Endothelial cell of umbilical vein (primary cell): ENCODE measurements around the gene ZNF101.

Experiments
- EZH2 ChIP-seq: IDR thresholded peaks from 2 replicates; pipeline ENCODE4 v1.6.1; 2012; ENCODE audit warnings: borderline replicate concordance, low read depth, mild to moderate bottlenecking, moderate library complexity, low read length, inconsistent platforms; ENCODE audit not compliant: severe bottlenecking
- GATA2 ChIP-seq: IDR thresholded peaks from 2 replicates; pipeline ENCODE4 v1.7.0; 2011; ENCODE audit warnings: low read depth, mild to moderate bottlenecking, moderate library complexity, mixed read lengths, low read length; ENCODE audit not compliant: insufficient read length, insufficient read depth
- JUN ChIP-seq: IDR thresholded peaks from 2 replicates; pipeline ENCODE4 v1.6.1; 2011; ENCODE audit warnings: borderline replicate concordance, low read depth; ENCODE audit not compliant: insufficient read length, insufficient read depth
- MYC ChIP-seq: IDR thresholded peaks from one replicate; pipeline ENCODE4 v1.6.1; 2011; ENCODE audit warnings: mild to moderate bottlenecking, low read depth, low read length
- POLR2A ChIP-seq: IDR thresholded peaks from 2 replicates; pipeline ENCODE4 v1.6.1; 2012; ENCODE audit warnings: low read depth, mild to moderate bottlenecking, control low read depth, low read length
- POLR2AphosphoS5 ChIP-seq: IDR thresholded peaks from 2 replicates; pipeline ENCODE4 v1.6.1; 2012; ENCODE audit warnings: low read depth, mild to moderate bottlenecking, control low read depth, low read length, moderate library complexity; ENCODE audit not compliant: insufficient read depth
- TF ChIP-seq, protein P1 (sequence below): IDR thresholded peaks from 2 replicates; pipeline ENCODE4 v1.6.1; 2011; ENCODE audit not compliant: insufficient read depth, insufficient read length
- TF ChIP-seq, protein P2 (sequence below), 2 donors: IDR thresholded peaks; 1 replicate in 1 of 2; 2 replicates in 1 of 2; pipeline ENCODE4 v1.5.1; 2011; ENCODE audit warnings: low read length in 2 of 2, mild to moderate bottlenecking in 2 of 2, moderate library complexity in 2 of 2, control low read depth in 1 of 2, inconsistent platforms in 1 of 2, low read depth in 1 of 2; ENCODE audit not compliant: insufficient read depth in 1 of 2; ENCODE audit errors: extremely low read depth in 1 of 2

DNA sequence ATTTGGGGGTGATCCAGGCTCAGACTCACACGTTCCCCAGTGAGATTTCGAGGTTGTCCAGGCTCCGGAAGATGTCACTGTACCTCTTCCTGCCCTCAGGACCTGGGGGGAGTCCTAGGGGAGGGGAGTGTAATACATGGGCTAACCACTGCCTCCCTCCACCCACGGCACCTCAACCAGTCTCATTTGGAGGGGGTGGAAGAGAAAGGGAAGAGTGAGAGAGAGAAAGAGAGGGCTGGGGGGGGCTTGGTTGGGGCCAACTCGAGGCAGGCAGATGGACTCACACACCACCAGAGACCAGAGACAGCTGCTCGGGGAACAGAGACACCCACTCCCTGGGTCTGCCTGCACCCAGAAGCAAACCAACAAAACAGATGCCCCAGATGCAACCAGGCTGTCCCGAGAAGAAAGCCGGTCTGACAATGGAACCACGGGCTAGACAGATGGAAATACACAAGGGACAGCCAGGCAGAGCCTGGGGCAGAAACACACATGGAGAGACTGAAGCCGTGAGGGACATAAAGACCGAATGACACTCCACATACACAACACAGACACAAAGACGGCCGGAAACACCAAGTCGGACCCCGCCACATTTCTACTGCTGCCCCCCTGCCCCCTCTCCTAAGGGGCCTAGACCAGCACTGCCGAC is 26.0 kb upstream of the ZNF101 start:
- TF ChIP-seq POLR2AphosphoS5 = no peak
- no peak for TF ChIP-seq POLR2A
- TF ChIP-seq, protein P1, sequence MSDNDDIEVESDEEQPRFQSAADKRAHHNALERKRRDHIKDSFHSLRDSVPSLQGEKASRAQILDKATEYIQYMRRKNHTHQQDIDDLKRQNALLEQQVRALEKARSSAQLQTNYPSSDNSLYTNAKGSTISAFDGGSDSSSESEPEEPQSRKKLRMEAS = no peak
- TF ChIP-seq JUN = no peak
- TF ChIP-seq, protein P2, sequence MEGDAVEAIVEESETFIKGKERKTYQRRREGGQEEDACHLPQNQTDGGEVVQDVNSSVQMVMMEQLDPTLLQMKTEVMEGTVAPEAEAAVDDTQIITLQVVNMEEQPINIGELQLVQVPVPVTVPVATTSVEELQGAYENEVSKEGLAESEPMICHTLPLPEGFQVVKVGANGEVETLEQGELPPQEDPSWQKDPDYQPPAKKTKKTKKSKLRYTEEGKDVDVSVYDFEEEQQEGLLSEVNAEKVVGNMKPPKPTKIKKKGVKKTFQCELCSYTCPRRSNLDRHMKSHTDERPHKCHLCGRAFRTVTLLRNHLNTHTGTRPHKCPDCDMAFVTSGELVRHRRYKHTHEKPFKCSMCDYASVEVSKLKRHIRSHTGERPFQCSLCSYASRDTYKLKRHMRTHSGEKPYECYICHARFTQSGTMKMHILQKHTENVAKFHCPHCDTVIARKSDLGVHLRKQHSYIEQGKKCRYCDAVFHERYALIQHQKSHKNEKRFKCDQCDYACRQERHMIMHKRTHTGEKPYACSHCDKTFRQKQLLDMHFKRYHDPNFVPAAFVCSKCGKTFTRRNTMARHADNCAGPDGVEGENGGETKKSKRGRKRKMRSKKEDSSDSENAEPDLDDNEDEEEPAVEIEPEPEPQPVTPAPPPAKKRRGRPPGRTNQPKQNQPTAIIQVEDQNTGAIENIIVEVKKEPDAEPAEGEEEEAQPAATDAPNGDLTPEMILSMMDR (IDR thresholded peaks at IDR 0.05; ENCODE audit: extremely low read depth in 1 of 2, insufficient read depth in 1 of 2, low read depth in 1 of 2, low read length in 2 of 2) = no peak
- TF ChIP-seq MYC = no peak
- TF ChIP-seq EZH2 = no peak
- TF ChIP-seq GATA2 = no peak
